NCI-H2196 treated with DMSO at 0.1 percent for 48 hours (cell line): ENCODE data around the gene ADCY2.
A peak's percentile ranks its signal among the peaks of the same experiment; 100 is the strongest.

Experiments used
- DNase-seq: peaks from one replicate; lab custom pipeline; 2025; ENCODE audit not compliant: unreplicated experiment; lab: John Stamatoyannopoulos, UW

The ADCY2 gene

DNA sequence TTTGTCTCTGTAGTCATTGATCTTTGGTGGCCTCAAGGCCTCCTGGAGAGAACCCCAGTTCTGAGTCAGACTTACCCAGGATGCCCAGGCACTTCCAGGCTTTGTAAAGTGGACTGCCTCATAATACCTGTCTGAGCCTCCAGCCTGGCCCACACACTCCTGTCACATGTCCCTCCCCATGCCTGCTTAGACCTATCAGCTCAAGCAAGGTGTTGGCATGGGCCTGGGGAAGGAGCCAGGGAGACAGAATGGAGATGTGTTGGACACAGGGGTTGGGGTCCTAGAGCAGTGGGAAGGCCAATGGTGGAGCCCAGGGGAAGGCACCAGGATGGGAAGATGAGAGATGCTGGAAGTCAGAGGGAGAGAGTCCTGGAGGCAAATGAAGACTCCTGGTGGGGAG lies 318.8 kb downstream of the ADCY2 start:
- DNase-seq = no peak

GRCh38 chr5:7717691-7718090 lies 321.8 kb downstream of the ADCY2 start:
- no peak for DNase-seq

DNA sequence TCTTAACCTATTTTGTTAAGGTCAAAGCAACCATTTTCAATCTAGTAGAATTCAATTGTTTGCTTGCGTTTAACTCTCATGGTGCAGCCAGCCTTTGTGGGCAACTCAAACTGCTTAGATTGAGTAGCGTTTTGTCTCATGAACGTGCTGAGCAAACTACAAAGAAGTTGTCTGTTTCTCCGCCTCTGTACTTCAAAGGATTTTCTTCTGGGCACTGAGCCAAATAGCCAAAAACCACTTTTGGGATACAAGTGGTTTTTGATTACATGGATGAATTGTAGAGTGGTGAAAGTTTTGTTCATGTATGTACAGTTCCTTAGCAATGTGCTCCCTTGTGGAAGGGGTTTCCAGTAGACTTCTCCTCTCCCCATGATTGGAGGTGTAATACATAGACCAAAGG lies 332.1 kb downstream of the ADCY2 start:
- DNase-seq = no peak

GRCh38 chr5:7741415-7742065 lies 345.6 kb downstream of the ADCY2 start:
- DNase-seq = no peak

- DNase-seq = no peak
These were observed 346.3 kb downstream of the ADCY2 start for GRCh38 chr5:7742241-7742656.

DNA sequence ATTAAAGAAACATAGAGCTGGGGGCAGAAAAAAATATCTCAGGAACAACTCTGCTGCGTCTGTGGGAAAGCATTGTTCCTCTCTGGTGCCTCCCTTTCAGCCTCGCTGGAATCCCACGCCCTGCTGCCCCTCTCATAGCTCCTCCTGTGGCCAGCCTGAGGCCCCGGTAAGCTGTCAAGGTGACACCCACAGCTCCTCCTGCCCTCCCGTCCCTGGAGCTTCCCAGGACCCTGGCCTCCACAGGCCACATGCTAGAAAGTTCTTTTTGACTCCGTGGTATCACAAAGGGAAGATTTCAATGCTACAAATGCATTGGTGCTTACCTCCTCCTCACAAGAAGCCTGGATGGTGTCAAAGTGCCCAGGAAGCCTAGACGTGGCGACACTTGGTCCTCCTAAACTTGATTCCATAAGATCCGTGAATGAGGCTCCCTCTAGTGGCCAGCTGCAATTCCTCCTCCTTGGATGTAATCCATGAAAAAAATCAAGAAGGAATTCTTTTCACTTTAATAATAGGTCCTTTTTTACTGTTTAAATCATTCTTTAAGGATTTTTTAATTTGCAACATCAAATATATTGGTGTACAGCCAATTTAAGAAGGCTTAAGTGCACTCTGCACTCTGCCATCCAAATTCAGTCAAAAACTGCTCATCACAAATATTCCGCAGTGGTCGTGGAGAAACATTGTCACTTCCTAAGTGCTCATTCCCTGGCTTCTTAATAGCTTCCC lies 350.1 kb downstream of the ADCY2 start:
- DNase-seq = peak; percentile 66

DNA sequence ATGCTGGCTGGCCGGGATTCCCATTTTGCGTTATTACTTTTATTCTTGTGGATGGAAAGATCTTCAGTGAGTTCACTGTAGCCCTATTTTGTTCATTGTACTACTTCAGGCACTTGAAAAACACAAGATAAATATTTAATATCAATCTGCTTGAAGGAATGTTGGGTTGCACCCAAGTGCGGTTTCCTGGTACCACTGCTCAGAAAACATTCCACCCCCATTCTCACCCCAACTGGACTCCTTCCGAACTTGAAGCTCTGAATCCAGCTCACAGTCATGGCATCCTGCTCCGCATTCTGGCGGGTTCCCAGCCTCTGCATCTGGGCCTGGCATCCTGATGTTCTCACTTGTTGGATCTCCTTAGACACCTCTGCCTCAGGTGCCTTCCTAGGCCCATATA lies 351.8 kb downstream of the ADCY2 start:
- DNase-seq = no peak

DNA sequence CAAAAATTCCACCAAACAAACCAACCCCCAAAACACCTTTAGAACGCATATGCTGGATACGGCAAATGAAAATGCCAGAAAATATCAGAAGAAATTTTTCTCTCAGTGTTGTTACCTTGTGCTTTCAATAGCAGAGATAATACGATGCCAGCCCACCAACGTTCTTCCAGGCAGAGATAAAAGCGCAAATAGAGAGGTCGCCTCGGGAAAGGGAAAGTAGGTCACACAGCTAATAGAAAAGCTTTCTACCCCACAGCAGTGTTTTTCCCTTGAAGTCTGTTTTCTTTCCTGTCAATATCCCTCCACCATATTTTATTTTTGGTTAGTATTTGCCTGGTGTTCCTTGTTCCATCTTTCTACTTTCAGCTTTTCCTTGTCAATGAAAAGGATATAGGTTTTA lies 353.7 kb downstream of the ADCY2 start:
- no peak for DNase-seq

GRCh38 chr5:7751874-7752273 lies 355.9 kb downstream of the ADCY2 start:
- no peak for DNase-seq

DNA sequence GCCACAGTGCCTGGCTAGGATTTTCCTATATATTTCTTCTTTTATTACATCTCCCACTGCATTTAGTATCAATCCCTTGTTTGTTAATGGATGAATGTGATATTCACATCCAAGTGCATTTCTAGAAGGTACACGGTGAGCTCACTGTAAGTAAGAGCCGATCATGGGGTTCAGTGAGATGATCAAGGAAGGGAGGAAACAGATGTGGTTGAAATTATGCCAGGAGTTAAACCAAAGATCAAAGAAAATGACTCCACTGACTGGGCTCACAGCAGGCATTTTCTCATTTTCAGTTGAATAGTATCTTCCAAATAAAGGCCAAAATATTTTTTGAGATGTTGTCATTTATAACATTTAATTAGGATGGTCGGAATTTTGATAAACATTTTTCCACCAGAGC lies 357.2 kb downstream of the ADCY2 start:
- DNase-seq = no peak

- no peak for DNase-seq
These were observed 357.7 kb downstream of the ADCY2 start for GRCh38 chr5:7753596-7753995.

- no peak for DNase-seq
These were observed 358.6 kb downstream of the ADCY2 start for GRCh38 chr5:7754490-7754889.

DNA sequence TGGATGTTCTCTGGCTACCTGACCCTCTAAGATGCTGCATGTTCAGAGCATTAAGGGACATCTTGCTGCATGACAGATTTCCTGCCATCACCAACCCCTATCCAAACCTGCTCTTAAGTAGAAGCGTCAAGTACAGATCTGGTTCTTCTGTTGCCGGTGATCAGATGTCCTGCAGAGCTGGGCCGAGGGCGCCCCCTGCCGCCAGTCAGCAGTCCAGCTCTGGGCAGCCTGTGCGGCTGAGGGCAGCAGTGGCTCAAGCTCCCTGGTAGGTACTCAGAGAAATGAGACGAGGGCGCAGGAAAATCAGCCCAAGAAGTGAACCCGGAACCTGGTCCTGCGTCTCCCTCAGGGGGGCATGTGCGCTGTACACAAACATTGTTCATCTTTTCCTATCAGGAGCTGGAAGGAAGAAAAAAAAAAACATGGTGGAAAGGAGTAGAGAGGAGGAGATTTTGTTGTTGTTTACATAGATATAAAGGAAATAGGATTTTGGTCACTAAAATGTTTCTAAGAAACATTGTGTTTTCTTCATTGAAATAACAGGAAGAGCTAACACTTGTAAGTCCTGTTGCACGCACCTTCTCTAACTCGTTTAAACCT lies 359.2 kb downstream of the ADCY2 start:
- DNase-seq = peak; percentile 12

DNA sequence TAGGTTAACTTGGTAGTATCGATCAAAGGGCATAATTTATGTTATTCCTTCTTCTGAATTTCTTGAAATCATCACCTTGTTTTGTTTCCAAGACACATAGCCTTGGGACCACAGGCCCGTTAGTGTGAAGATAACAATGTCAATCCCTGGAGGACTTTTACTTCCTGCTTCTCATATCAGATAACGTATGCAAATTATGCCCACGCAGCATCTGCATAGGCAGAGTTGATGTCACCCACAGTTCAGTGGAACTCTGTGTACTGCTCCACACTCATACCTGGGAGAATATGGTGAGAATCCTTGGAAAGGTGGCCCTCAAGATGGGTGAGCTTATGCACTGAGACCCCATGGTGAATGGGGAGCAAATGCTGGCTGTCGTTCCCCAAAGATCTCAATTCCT lies 360.0 kb downstream of the ADCY2 start:
- DNase-seq = no peak

GRCh38 chr5:7756453-7756852 lies 360.5 kb downstream of the ADCY2 start:
- no peak for DNase-seq

- no peak for DNase-seq
These were observed 363.4 kb downstream of the ADCY2 start for GRCh38 chr5:7759257-7759871.

DNA sequence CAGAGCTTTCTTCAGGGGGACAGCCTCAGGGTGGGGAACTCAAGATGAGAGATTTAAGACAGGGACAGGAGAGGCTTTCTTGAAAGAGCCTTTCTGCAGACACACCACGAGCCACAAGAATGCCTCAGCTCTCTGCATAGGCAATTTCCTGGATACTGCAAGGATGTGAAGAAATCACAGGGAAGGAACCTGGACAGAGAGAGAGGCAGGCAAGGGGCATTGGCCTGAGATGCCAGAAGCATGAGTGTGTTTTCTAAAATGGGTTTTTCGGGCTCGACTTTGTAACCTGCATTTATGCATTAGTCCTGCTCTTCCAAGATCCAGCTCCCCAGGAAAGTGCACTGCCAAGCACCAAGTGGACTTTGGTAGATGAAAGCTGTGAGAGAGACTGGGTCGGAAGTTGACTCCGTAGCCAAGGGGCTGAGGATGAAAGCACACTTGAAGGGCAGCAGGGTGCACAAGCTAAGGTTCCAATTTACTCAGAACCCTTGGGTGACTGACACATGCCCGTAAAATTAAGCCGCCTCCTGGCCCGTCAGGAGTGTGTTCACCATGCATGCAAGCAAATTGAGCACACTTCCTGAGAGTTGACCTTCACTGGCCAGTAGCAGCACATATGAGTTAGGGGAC lies 364.1 kb downstream of the ADCY2 start:
- no peak for DNase-seq

- DNase-seq = no peak
These were observed 366.3 kb downstream of the ADCY2 start for GRCh38 chr5:7762267-7762666.

DNA sequence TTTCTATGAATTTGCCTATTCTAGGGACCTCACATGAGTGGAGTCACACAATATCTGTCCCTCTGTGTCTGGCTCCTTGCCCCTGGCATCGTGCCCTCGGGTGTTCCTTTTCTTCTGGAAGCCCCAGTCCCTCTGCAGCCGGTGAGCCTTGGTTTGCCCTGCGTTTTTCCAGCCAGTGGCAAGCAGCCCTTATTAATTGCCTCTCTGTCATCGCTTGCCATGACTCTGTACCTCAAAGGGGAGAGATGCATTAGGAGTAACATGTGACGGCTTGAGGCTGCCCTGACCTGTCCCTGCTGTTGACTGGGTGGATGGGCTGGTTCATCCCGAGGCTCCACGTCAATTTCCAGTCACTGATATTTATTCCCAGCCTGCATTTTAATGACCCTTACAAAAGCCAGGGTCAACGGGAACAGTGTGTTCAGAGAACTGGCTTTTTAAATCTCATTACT lies 367.7 kb downstream of the ADCY2 start:
- DNase-seq = no peak

GRCh38 chr5:7764452-7764851 lies 368.5 kb downstream of the ADCY2 start:
- DNase-seq = no peak

DNA sequence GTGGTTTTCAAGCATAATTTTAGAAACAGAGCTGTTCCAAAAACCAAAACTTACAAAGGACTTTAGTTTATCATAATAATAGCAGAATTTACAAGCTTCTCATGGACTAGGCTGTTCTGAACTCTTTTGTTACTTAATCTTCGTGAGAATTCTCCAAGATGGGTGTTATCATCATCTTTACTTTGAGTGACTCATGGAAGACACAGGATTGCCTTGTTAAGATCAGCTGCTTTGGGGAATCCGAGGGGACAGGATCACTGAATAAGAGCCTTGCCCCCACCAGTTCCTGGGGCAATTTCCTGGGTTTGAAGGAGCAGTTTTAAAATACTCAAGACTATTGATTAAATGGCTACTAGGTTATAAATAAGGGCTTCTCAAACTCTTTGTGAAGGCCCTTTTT lies 374.5 kb downstream of the ADCY2 start:
- no peak for DNase-seq
